Raji (cell line): Measurements from ENCODE around the gene RAB3C.

Experiments used
- POLR2A ChIP-seq: IDR thresholded peaks from 2 replicates; pipeline ENCODE4 v1.6.1; 2011; ENCODE audit warnings: low read depth, low read length, control low read depth; ENCODE audit not compliant: insufficient read depth

Gene RAB3C

DNA sequence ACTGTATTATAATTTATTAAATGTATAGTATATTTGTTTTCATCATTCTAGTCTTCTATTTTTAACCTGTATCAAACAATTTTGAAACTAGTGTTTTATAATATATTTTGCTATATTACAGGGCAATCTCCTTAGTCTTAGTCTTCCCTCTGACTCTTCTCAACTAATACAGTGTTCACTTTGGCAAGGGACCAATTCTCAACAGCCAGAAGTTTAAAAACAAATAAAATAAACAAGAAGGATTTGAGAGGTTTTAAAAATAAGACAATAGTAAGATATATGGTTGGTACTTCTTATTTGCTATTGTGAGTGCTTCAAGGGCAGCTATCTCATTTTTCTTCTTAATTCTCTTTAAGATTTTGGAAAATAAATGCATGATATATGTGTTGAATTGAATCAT, 167.2 kb downstream of the RAB3C start:
- TF ChIP-seq POLR2A = no peak

DNA sequence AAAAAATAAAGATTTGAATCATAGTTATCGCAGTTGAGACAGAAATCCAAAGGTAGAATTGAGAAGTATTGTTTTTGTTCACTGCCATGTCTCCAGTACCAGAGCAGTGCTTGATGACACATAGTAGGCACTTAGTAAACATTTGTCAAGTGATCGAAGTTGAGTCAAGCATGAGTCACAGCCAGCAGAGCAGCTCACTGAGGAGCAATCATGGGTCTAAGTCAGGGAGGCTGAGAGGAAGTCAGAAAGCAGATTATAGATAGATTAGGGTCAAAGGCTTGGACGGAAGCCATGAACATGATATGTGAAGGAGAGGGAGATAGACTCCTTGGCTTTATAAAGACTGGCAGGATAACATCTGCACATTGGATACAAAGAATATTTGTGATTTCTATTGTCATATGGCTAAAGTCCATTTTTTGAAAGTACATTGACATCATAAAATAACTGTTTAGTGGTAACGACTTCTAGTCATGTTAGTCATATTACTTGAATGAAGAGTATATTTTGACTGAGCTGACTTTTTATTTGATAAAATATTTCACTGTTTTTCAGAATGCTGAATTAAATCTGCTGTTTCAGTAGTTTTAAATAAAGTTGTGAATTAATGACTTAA, 168.5 kb downstream of the RAB3C start:
- TF ChIP-seq POLR2A = no peak

DNA sequence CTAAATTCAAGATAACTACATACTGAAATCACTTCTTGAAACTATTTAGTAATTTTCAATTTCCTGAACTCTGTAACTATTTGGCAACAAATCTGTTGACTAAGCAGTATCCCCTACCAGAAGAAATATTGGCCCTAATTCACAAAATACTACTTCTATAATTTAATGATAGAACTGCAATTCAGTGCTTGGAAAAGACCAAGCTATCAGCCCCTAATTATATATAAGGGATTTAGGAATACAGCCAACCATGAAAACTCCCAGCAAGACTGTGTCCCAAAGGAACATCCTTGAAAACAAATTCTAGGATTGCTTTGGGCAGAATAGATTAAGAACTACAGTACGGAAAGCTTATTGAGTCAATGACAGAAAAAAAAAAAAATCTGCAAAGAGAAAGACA, 169.2 kb downstream of the RAB3C start:
- no peak for TF ChIP-seq POLR2A

DNA sequence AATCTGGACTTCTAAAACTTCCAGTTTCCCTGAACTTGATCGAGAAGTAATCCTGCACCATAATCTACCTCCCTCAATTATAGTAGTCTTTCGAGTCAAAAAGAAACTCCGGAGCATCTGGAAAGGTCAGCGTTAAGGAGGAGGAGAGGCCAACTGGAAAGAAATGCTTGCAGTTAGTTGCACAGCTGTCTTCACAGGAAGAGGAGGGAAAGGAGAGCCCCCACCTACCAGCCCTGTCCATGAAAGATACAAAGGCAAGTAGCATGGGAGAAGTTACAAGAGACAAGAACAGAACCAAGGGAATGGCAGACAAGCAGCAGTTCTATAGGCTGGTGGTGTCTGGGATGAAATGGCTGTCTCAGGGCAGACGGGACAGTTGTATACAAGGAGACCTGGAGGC, 170.6 kb downstream of the RAB3C start:
- TF ChIP-seq POLR2A = no peak

DNA sequence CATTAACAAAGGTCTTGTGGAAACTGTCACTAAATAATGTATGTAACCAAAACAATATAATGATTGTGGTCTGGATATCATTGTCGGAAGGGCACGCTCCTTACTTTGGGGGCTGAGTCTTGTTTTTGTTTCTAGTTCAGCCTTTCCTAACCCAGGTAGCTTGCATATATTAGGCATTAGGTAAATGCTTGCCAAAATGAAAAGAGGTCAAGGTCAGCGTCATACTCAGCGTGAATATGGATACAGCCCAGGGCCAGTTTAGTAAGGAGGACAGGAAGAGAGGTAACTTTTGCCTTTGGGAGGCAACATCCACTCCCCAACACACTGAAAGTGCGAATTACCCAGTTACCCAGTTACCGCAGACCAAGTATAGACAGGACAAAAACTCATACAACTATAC, 171.4 kb downstream of the RAB3C start:
- TF ChIP-seq POLR2A = no peak

DNA sequence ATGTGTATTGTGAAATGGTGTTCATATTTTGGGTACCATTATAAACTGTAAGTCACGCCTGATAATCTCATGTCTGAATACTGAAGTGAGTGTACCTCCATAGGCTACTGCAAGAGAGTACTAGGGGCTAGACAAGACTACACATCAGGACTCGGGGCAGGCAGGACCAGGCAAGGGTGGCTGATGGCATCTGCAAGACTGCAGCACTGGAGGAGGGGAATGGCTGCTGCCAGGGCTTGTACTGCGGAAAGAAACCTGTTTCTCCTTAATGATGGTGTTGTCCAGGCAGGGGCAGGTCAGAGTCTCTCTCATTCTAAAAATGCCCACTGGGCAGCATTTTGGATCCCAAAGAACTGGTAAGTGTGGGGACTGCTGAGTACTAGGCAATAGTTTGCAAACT, 172.5 kb downstream of the RAB3C start:
- no peak for TF ChIP-seq POLR2A

DNA sequence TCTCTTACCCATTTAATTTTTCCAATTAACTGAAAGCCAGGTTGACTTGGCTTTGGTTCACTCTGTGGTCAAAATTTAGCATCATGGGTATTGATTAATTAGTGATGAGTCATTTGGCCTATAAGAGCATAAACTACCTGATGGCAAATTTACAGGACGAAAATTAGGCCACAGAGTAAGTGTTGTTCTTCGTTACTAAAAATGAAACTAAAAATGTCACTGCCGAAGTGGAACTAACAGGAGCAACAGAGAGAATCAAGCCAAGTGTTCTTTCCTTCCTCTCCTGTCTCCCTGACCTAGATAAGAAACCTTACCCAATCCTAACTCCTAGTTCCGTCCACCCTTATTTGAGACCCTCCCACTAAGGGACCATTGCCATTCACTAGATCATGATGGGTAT, 176.9 kb downstream of the RAB3C start:
- no peak for TF ChIP-seq POLR2A

DNA sequence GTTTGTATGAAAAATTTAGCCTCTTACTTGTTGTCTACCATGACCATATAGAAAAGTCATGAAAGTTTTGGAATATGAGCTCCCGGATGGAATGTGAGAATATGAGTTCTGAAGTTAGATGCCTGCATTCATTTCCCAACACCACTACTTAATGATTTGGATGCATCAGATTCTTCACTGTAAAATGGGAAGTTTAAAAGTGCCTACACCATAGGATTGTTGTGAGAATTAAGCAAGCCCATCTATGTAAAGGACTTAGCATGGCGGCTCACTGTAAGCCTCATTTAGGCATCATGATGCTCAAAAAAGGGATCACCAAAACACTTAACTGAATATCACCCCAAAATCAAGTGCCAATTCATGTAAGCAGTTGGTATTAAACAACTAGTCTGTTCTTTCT, 177.3 kb downstream of the RAB3C start:
- no peak for TF ChIP-seq POLR2A

DNA sequence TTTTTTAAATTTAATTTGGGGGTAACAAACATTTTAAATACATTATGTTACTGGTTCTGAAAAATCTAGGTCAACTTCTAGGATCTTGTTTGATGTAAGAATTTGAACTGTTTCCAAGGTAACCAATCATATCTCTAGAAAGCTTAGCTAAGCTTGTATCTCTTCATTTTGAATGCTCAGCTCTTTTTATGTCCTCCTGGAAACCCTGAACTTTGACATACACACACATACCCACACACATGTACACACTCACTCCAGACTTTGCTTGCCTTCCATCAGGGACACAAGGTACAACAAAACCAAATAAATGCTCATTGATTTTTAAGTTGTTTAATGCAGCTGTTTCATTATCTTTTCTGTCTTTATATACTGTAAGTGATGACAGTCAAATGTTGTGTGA, 178.5 kb downstream of the RAB3C start:
- TF ChIP-seq POLR2A = no peak

DNA sequence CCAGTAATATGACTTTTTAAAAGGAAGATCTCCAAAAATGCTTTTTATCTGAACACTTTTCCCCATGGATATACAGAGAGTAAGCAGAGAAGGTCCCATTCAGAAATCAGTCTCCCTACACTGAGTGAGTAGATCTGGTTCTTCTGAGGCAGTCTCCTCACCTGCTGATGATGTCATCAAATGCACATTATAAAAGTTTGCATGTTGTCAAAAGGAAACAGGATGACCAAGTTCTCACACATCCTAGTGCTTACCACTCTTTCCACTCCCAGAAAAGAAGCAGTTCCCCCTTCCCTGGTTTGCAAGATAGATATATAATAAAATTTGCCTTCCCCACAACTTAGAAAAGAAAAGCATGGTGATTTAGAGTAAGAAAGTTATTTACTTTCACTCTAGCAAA, 180.5 kb downstream of the RAB3C start:
- TF ChIP-seq POLR2A = no peak

DNA sequence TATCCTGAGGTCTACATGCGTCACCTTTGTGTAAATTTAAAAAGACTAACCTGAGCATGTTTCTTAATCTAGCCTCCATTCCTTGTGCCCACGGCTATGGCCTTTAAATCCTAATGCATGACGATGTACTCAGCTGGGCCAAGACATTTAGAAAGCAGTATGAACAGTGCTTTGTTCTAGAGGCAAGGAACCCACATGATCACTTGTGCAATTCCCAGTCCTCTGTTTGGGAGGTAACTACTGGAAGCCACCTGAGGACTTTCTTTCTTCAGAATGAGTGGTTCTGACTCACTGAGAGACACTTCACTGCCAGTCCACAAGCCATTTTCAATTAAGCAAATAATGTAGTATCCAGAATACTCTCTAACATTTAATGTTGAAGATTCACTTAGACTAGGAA, 181.3 kb downstream of the RAB3C start:
- TF ChIP-seq POLR2A = no peak

DNA sequence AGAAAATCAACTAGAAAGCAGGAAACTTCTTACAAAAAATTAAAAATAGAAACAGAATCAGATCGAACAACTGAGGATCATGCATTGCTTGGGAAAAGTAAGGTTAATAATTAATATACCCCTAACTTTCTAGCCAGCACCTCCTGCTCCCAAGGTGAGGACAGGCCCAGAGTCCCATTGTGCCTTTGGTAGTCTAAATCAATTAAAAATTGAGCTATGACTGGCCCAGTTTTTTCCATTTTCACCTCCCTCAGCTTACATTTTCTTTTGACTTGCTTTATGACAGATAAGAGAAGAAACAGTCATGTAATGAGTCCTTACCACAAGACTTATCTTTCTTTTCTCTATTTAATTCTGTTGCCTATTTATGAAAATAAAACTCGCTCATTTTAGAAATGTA, 182.2 kb downstream of the RAB3C start:
- no peak for TF ChIP-seq POLR2A

DNA sequence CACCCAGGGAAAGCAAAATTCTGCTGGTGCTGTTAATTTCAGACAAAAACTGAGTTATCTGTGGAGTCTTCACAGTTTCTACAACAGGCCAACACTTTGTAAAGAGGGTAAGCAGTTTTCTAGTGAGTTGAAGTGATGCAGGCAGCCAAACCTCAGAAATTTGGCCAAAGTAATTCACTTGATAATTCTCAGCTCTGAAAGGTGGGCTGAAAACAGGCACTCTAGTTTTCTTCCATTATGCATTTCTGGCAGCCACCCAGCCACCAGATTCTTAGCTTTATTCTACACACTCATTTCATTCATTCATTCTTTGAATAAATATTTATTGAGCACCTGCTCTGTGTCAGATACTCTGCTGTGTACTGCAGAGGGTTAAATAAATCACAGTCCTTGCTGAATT, 184.2 kb downstream of the RAB3C start:
- no peak for TF ChIP-seq POLR2A

DNA sequence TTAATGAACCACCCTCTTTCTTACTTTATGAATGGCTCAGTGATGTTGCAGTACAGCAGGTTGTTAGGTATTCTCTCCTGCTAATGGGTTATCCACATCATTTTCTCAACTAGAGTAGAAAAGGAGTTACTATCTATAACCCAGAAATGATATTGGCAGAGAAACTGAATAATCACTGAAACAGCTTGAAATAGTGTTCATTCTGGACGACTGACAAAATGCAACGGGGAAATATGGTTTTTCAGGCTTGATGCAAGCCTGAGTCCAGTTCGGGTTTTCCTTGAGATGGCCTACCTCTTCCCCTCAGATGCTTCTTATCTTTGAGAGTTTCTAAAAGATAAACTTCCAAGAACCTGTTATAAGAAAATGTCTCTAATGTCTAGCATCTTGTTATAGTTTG, 187.3 kb downstream of the RAB3C start:
- no peak for TF ChIP-seq POLR2A

DNA sequence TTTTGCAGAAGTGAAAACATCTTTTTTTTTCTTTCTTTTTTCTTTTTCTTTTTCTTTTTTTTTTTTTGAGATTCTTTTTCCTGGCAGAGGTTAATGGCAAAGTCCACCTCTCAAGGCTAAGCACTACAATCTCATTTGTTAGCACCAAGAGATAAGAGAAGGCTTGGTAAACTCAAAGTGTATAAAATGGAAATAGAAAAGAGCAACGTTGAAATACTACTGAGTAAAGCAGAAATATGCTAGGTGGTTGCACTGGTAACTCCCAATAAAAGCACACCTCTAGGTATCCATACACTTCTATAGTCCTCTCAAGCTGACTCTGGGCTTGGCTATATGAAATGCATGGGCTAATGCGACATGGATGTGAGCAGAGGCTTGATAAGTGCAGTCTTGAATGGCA, 188.9 kb downstream of the RAB3C start:
- TF ChIP-seq POLR2A = no peak

DNA sequence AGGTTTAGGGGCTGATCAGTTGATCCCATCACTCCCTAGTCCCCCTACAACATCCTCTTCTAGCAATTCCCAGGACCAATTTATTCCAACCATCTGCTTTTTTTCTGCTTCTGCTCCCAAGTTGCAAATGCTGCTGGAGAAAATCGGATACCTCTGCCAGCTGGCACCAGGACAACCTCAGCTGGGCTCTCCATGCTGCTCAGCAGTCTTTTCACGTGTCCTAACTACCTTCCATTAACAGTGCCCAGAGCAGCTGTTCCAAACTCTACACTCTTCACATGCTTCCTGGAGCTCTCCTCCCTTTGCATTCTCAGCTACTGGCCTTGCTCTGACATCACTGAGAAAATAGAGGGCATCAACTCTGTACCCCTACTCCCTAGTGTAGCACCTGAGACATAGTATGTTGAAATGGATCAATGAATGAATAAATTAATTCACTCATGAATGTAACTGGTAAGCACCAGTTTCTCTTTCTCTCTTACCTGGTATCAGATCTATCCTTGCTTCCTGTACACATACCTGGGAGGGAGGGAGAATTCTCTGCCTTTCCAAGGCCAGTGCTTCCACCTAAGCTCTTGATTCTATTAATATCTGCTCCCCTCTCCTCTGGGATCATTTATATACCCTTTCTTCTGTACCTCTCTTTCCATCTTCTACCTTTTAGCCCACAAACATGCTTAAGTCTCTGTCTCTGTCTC, 191.0 kb downstream of the RAB3C start:
- no peak for TF ChIP-seq POLR2A

DNA sequence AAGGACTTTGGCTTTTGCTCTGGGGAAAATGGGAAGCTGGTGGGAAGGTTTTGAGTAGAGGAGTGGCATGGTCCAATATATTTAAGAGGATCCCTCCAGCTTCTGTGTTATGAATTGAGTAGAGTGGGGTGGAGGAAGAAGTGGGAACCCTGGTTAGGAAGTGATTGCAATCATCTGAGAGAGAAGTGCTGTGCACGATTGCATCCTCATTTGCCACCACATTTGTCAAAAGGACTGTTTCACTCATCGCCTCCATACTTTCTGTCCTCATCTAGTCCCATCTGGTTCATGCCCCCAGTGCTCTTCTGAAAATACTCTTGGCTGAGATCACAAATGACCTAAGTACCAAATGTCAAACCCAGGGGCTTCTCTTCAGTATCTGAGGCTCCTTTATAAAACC, 192.1 kb downstream of the RAB3C start:
- TF ChIP-seq POLR2A = no peak
